Spleen (tissue), 7 donors: ENCODE measurements around the gene SLCO2B1.

Experiments
- CTCF ChIP-seq, 11 experiments: fragments of 200-600 bp in 7 of 11; fragments of 450-650 bp in 4 of 11; sonication (generic) in 4 of 11; IDR thresholded peaks in 8 of 11; conservative IDR thresholded peaks in 3 of 11; 1 replicate in 7 of 11; 2 replicates in 4 of 11; pipeline versions ENCODE4 v1.4.0 to v1.8.0; 2016 to 2021; ENCODE audit warnings: antibody characterized with exemption in 11 of 11, inconsistent platforms in 4 of 11, mild to moderate bottlenecking in 1 of 11
- POLR2AphosphoS5 ChIP-seq, 3 donors: sonication (generic); formaldehyde crosslinking; IDR thresholded peaks; one replicate each; pipeline ENCODE4 v1.5.1; 2017; ENCODE audit warnings: antibody characterized with exemption in 3 of 3
- donor health status: DM: no; HTN: no; CAD: no; lungs with moderate emphysema.
- donor health status: DM: no; HTN: no; CAD: no.
- donor health status: DM: no; HTN: no; CAD: no.

- TF ChIP-seq CTCF (IDR thresholded peaks at IDR 0.05 in 8 of 11, conservative IDR thresholded peaks at IDR 0.05 in 3 of 11) (no peak), POLR2AphosphoS5 (IDR thresholded peaks at IDR 0.05) (peak in 1 of 3 donors; percentile 16)
These were observed 4.9 kb downstream of the SLCO2B1 start for GRCh38 chr11:75155570-75156422.
